IPS-20b (cell line): ENCODE measurements around the gene CDH4.

Source experiments
- H3K27ac ChIP-seq: one replicate; pipeline ENCODE4 v1.5.1; 2013; ENCODE audit warnings: low read length
- H3K27me3 ChIP-seq: 2 replicates; pipeline ENCODE4 v1.6.1; 2013; ENCODE audit warnings: mild to moderate bottlenecking, low read length, inconsistent platforms; ENCODE audit not compliant: insufficient read depth
- H3K36me3 ChIP-seq: 2 replicates; pipeline ENCODE4 v1.6.1; 2013; ENCODE audit warnings: low read depth, mild to moderate bottlenecking, inconsistent platforms, low read length, moderate library complexity; ENCODE audit not compliant: insufficient read depth
- H3K4me1 ChIP-seq: 2 replicates; pipeline ENCODE4 v1.6.1; 2013; ENCODE audit warnings: mild to moderate bottlenecking, control low read depth, inconsistent platforms, low read length, moderate library complexity; ENCODE audit not compliant: insufficient read depth
- H3K4me3 ChIP-seq: 2 replicates; pipeline ENCODE4 v1.5.1; 2013; ENCODE audit warnings: mild to moderate bottlenecking, low read length, inconsistent platforms
- H3K9ac ChIP-seq: 2 replicates; pipeline ENCODE4 v1.6.1; 2013; ENCODE audit warnings: low read depth, mild to moderate bottlenecking, inconsistent platforms, low read length, moderate library complexity
- H3K9me3 ChIP-seq: 2 replicates; pipeline ENCODE4 v1.6.1; 2013; ENCODE audit warnings: mild to moderate bottlenecking, low read depth, low read length, inconsistent platforms; ENCODE audit not compliant: insufficient read depth

Gene CDH4

DNA sequence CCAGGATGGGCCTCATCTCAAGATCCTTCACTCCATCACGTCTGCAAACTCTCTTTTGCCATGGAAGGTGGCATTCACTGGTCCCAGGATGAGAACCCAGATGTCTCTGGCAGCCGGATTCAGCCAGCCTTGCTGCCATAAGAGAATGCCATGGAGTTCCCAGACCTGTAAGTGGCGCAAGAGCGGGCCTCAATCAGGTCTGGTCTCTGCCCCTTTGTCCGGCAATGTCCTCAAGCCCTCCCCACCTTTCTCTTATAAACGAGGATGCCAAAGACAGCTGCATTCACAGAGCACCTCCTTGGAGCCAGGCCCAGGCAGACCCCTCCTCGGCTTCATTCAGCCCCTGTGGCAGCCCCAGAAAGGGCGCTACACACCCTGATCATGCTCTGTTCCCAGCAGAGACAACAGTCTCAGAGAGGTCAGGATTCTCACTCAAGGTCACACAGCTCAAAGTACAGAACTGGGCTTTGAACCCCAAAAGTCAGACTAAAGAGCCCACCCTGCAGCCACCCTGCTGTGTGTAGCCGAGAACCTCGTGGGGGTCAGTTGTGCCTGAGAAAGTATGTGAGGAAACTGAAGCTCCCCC is 549.9 kb downstream of the CDH4 start:
- Histone ChIP-seq H3K4me3 (no peak overlapping the region), H3K27me3 (peaks cover 29% of the 10 kb centered on the region), H3K4me1 (no peaks in the 10 kb centered on the region), H3K36me3 (no peaks in the 10 kb centered on the region), H3K9ac (no peak overlapping the region), H3K9me3 (no peaks in the 10 kb centered on the region), H3K27ac (no peak overlapping the region)

DNA sequence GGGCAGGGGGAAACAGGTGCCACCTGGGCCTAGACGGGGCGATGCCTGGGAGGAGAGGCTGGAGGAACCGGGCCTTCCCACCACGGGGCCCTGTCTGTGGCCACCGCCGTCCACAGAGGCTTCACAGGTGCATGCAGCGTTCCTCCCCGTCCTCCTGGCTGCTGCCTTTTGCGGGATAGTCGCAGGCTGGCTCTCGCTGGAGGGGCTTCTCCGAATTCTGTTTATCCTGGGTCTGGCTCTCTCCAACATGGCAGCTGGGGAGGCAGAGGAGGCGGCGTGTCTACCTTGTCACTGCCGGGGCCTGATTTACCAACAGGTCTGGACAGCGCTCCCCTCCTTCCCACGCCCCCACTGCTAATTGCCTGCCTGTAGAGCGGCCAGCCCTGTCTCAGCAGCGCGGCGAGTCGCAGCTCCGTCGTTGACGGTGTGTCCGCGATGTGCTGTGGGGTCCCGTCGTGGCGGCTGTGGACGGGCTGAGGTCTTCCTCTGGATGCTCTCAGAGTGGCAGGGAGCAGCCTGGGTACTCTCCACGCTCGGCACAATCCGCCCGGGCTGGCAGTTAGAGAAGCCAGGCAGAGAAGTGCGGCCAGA is 550.8 kb downstream of the CDH4 start:
- no peak overlapping the region for H3K9ac ChIP-seq
- no peak overlapping the region for H3K4me3 ChIP-seq
- no peak overlapping the region for H3K27ac ChIP-seq
- no peaks in the 10 kb centered on the region for H3K36me3 ChIP-seq
- H3K27me3 ChIP-seq = peaks cover 29% of the 10 kb centered on the region
- no peaks in the 10 kb centered on the region for H3K4me1 ChIP-seq
- H3K9me3 ChIP-seq = no peaks in the 10 kb centered on the region

GRCh38 chr20:61803416-61803914 is 551.4 kb downstream of the CDH4 start:
- Histone ChIP-seq H3K9ac (no peak overlapping the region), H3K36me3 (no peaks in the 10 kb centered on the region), H3K4me3 (no peak overlapping the region), H3K4me1 (no peaks in the 10 kb centered on the region), H3K9me3 (no peaks in the 10 kb centered on the region), H3K27me3 (peaks cover 29% of the 10 kb centered on the region), H3K27ac (no peak overlapping the region)

GRCh38 chr20:61803915-61804751 is 552.1 kb downstream of the CDH4 start:
- H3K36me3 ChIP-seq = no peaks in the 10 kb centered on the region
- H3K9me3 ChIP-seq = no peaks in the 10 kb centered on the region
- no peak overlapping the region for H3K9ac ChIP-seq
- peaks cover 29% of the 10 kb centered on the region for H3K27me3 ChIP-seq
- H3K4me1 ChIP-seq = no peaks in the 10 kb centered on the region
- no peak overlapping the region for H3K27ac ChIP-seq
- H3K4me3 ChIP-seq = no peak overlapping the region

DNA sequence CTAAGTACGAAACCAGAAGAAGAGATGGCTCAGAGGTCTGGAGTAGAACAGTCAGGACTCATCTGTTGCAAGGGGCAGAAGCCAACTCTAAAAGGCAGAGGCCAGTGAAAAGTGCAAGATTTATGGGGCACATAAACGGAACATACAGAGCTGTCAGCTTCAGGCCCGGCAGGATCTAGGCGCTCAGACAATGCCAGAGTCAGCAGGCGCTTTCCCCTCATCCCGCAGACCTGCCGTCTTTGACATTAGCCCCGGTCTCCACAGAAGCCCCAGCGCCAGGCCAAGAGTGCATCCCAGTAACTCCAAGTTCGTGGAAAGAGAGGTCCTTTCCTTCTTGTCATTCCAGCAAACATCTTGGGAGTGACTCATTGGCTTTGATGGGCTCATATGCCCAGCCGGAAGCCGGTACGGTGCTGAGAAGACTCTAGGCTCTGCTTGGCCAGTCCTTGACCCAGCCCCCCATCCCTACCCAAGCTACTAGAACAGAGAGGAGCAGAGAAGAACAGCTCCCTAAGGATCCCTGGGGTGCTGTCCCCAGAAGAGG is 552.8 kb downstream of the CDH4 start:
- Histone ChIP-seq H3K9me3 (no peaks in the 10 kb centered on the region), H3K9ac (no peak overlapping the region), H3K36me3 (no peaks in the 10 kb centered on the region), H3K4me1 (no peaks in the 10 kb centered on the region), H3K27me3 (peaks cover 29% of the 10 kb centered on the region), H3K4me3 (no peak overlapping the region), H3K27ac (no peak overlapping the region)

GRCh38 chr20:61805365-61805764 is 553.3 kb downstream of the CDH4 start:
- Histone ChIP-seq H3K27me3 (peaks cover 29% of the 10 kb centered on the region), H3K27ac (no peak overlapping the region), H3K4me1 (no peaks in the 10 kb centered on the region), H3K9me3 (no peaks in the 10 kb centered on the region), H3K4me3 (no peak overlapping the region), H3K36me3 (no peaks in the 10 kb centered on the region), H3K9ac (no peak overlapping the region)

- Histone ChIP-seq H3K27me3 (peaks cover 29% of the 10 kb centered on the region), H3K27ac (no peak overlapping the region), H3K9ac (no peak overlapping the region), H3K4me1 (no peaks in the 10 kb centered on the region), H3K9me3 (no peaks in the 10 kb centered on the region), H3K4me3 (no peak overlapping the region), H3K36me3 (no peaks in the 10 kb centered on the region)
Observed at GRCh38 chr20:61805781-61806180, 553.7 kb downstream of the CDH4 start.

DNA sequence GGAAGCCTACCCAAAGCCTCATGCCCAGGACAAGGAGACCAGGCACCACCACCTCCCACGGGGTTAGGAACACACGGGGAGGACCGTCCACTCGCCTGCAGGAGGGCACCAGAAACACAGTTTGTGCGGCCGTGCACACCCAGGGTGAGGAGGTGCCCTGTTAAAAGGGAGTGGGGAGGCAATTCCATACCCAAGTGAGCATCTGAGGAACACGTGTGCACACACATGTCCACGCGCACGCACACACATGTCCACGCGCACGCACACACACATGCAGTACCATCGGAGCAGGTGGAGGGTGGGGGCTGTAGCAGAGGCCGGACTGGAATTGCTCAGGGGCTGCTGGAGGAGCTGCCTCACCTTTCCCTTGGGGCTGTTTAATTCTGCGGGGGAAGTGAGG is 554.3 kb downstream of the CDH4 start:
- peaks cover 29% of the 10 kb centered on the region for H3K27me3 ChIP-seq
- no peaks in the 10 kb centered on the region for H3K9me3 ChIP-seq
- no peak overlapping the region for H3K4me3 ChIP-seq
- H3K9ac ChIP-seq = no peak overlapping the region
- no peak overlapping the region for H3K27ac ChIP-seq
- no peaks in the 10 kb centered on the region for H3K4me1 ChIP-seq
- no peaks in the 10 kb centered on the region for H3K36me3 ChIP-seq

- H3K27ac ChIP-seq = no peak overlapping the region
- H3K9ac ChIP-seq = no peak overlapping the region
- H3K4me3 ChIP-seq = no peak overlapping the region
- H3K4me1 ChIP-seq = no peaks in the 10 kb centered on the region
- H3K9me3 ChIP-seq = no peaks in the 10 kb centered on the region
- no peaks in the 10 kb centered on the region for H3K36me3 ChIP-seq
- peaks cover 29% of the 10 kb centered on the region for H3K27me3 ChIP-seq
Observed at GRCh38 chr20:61806995-61807394, 554.9 kb downstream of the CDH4 start.

GRCh38 chr20:61807471-61808160 is 555.6 kb downstream of the CDH4 start:
- Histone ChIP-seq H3K9me3 (no peaks in the 10 kb centered on the region), H3K36me3 (no peaks in the 10 kb centered on the region), H3K4me3 (no peak overlapping the region), H3K9ac (no peak overlapping the region), H3K4me1 (no peaks in the 10 kb centered on the region), H3K27ac (no peak overlapping the region), H3K27me3 (peaks cover 26% of the 10 kb centered on the region)

DNA sequence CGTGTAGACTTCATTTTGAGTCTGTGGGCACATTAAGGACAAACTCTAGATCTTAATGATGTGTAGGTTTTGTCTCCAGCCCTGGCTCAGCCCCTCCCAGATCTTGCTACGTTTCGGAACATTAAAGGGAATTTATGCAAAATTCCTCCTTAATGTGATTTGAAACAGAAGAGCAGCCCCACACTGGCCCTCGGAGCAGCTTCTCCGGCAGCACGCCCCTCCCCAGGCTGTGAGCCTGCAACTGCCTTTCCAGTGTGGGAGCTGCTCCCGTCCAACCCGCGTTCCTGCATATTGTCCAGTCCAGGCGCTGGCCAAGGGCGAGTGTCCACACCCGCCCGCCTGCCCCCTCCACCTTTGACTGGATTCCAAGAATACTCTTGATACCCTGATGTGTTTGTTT is 556.4 kb downstream of the CDH4 start:
- H3K9me3 ChIP-seq = no peaks in the 10 kb centered on the region
- no peaks in the 10 kb centered on the region for H3K36me3 ChIP-seq
- H3K27me3 ChIP-seq = peaks cover 20% of the 10 kb centered on the region
- no peak overlapping the region for H3K27ac ChIP-seq
- H3K4me3 ChIP-seq = no peak overlapping the region
- H3K9ac ChIP-seq = no peak overlapping the region
- no peaks in the 10 kb centered on the region for H3K4me1 ChIP-seq
